Activated CD4-positive, alpha-beta T cell treated with anti-CD3 and anti-CD28 coated beads, Interleukin-2, Interleukin-6, amounts not matched to agents 100 ng/mL and 50 ng/mL, durations not matched to agents 16 hours and 8 hours (primary cell): ENCODE results near the gene RNASEL.
"Not testable (repeated sequence)": the region's sequence is repeated elsewhere in the genome, so short reads cannot be mapped to it uniquely, and the experiment has no call there.

Experiments used
- DNase-seq: peaks from one replicate; pipeline ENCODE4 v3.0.0-alpha.2; 2020

RNASEL gene

DNA sequence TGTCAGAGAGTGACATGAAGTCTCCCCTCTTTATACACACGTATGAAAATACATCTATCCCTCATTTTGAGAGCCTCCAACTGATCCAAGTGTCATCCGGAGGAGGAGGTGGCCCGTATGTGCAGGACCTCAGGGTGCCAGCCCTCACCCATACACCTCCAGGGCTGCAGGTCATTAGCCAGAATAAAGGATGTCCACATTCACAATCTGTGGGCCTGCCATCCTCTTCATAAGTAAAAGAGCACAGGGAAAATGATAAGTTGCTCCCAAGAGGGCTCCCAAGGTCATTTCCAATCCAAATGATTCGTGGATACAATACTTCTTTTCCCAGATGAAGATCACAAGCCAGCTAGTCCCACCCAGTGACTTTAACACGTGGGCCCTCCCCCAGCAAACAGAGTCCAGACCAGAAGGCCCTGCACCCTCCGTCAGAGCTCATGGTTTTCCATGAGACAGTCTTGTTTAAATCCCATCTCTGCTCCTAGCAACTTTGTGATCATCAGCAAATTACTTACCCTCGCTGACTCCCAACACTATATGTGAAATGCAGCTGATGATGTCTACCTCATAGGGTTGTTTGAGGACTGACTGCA is 28.6 kb downstream of the RNASEL start:
- no peak for DNase-seq

DNA sequence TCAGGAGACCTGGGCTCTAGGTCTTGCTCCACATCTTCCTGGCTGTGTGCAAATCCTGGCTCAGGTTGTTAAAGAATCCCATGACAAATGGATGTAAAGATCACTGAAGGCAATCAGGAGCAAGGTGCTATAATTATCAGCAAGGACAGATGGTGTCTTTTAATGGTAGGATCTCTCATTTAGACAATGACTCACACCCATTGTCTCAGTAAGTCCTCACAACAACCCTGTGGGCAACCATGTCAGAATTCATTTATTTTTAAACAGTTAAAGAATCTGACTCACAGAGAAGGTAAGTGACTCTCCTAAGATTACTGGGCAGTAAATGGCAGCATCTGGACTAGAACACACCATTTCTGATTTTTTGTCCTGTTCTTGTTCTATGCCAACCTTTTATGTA is 32.8 kb downstream of the RNASEL start:
- DNase-seq = no peak

DNA sequence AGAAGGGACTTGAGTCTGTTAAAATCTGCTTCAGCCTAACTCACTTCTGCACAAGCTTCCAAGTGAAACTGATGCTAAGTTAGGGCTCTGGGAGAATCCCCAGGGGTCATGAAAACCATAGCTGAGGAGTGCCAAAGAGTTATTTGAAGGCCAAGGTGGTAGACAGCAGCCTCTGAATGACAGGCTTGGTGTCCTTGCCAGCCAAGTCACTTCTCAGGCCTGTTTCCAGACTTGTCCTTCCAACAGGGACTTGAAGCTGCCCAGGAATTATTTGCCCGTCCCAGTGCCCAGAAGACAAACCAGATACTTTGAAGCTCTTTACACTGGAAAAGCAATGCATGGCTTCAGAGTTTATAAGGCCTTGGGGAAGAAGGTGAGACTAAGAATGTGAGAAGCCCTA is 33.6 kb downstream of the RNASEL start:
- no peak for DNase-seq

DNA sequence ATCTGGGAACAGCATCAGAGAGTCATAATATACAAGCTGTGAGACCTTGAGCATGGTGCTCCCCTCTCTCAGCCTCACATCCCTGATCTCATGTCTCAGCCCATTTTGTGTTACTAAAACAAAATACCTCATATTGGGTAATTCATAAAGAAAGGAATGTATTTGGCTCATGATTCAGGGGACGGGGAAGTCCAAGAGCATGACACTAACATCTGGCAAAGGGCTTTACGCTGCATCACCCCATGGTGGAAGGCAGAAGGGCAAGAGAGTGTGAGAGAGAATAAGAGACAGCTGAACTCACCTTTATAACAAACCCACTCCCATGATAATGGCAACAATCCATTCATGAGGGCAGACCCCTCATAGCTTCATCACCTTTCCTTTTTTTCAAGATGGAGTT is 36.5 kb downstream of the RNASEL start:
- DNase-seq = no peak

DNA sequence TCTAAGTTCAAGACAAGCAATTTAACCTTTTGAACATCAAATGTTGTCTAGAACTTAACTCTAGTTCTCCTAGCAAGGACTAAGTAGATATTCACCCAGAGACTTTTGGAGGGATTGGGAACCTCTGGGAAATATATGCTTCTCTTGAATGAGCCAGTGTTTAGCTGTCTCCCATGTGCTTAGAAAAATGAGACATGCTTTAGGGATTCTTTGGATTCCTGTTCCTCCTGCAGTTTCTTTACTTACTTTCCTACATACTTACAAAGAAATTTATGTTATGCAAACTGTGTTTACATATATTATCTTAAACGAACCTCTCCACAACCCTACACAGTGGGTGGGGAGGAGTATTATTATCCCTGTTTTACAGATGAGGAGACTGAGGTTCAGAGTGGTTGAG is 39.2 kb downstream of the RNASEL start:
- no peak for DNase-seq

DNA sequence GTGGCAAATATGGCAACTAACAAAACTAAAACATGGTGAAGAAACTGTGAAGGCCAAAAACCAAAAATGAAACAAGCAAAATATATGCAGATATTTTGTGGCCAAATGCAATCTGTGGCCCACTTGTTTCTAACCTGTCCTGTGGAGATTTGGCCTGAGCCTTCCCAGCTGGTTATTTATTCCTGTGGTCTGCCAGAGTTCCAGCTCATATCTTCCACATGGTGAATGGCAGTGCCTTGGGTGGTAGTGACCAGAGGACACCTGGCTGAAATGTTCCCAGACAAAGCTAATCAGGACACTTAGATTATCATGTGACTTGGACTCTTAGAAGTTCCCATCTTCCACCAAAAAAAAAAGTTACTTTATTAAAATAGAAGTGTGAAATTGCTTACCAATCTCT is 39.7 kb downstream of the RNASEL start:
- no peak for DNase-seq

DNA sequence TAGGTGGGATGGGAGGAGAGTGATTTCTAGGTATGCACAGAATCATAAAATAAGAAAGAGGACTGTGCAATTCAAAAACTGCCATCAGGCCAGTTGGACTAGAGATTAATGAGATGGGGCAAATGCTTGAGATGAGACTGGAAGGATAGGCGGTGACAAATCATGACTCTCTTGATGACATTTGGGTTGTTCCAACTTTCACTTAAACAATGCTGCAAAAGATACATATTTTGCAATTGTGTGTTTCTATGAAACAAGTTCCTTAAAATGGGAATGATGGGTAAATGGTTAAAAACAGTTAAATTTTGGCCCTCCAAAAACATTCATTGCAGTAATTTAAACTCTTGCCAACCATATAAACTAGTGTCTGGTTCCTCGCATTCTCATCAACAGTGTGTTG is 55.2 kb downstream of the RNASEL start:
- DNase-seq = no peak

DNA sequence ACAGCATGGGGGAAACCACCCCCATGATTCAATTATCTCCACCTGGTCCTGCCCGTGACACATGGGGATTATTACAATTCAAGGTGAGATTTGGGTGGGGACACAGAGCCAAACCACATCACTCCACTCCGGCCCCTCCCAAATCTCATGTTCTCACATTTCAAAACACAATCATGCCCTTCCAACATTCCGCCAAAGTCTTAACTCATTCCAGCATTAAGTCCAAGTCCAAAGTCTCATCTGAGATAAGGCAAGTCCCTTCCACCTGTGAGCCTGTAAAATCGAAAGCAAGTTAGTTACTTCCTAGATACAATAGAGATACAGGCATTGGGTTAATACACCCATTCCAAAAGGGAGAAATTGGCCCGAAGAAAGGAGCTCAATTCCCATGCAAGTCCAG is 60.9 kb downstream of the RNASEL start:
- not testable (repeated sequence) for DNase-seq

DNA sequence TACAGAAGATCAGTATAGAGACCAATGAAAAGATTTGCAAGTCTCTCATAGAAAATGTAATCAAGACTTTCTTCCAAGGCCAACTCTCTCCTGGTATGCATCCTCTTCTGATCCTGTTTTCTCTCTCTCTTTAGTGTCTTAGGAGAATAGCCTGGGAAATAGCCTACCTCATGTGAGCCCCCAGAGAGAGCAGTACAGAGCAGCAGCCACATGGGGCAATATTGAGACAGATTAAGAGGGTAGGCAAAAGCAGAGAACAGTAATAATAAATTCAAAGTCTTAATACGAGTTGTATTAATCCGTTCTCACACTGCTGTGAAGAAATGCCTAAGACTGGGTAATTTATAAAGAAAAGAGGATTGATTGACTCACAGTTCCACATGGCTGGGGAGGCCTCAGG is 61.4 kb downstream of the RNASEL start:
- no peak for DNase-seq

DNA sequence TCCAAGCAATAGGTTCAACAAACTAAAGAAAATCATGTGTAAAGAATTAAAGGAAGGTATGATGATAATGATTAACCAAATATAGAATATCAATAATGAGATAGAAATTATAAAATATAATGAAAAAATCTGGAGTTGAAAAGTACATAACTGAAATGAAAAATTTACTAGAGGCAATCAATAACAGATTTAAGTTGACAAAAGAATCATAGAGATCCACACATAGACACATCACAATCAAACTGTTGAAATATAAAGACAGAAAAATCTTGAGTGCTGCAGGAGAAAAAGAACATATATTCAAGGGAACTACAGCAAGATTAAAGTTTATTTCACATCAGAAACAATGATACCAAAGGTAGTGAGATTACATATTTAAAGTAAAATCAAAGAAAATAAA is 63.7 kb downstream of the RNASEL start:
- no peak for DNase-seq
